MCF 10A (cell line): ENCODE results near the gene PDE6H. TPM values are rescaled to one million over a fixed set of nuclear protein-coding genes. Genes with fewer than 3 reads are reported as not detected.

Experiments
- BruUV-seq: library from RNA; stranded (reverse); fragments of 400-500 nt; replicated peaks from 2 replicates; lab custom pipeline; 2021; lab: Mats Ljungman, UMichigan
- CTCF ChIA-PET: fragments of 300-600 bp; sonication (Branson Sonifier 250); formaldehyde crosslinking; extraction: SDS; loops from one replicate; lab custom pipeline; 2021; ENCODE audit warnings: antibody characterized with exemption, inconsistent platforms; lab: Yijun Ruan, JAX
- POLR2A ChIA-PET: fragments of 300-600, 350-650 bp; sonication (Branson Sonifier 250); formaldehyde crosslinking; extraction: SDS; loops from one replicate; lab custom pipeline; 2020; ENCODE audit warnings: antibody characterized with exemption, inconsistent platforms; lab: Yijun Ruan, JAX
- DNase-seq: peaks from one replicate; pipeline ENCODE4 v3.0.0-alpha.2; 2018; ENCODE audit not compliant: unreplicated experiment
- H3K27ac Mint-ChIP-seq: one replicate; pipeline ENCODE4 v1.8.0; 2022; ENCODE audit warnings: mild to moderate bottlenecking, low read depth, mixed read lengths; ENCODE audit not compliant: unreplicated experiment
- H3K27me3 Mint-ChIP-seq: one replicate; pipeline ENCODE4 v1.8.0; 2022; ENCODE audit warnings: mixed read lengths; ENCODE audit not compliant: insufficient read depth, unreplicated experiment
- H3K36me3 Mint-ChIP-seq: one replicate; pipeline ENCODE4 v1.8.0; 2022; ENCODE audit warnings: mild to moderate bottlenecking, moderate library complexity, mixed read lengths; ENCODE audit not compliant: insufficient read depth, unreplicated experiment
- H3K4me1 Mint-ChIP-seq: one replicate; pipeline ENCODE4 v1.8.0; 2022; ENCODE audit warnings: mixed read lengths; ENCODE audit not compliant: insufficient read depth, unreplicated experiment
- H3K4me3 Mint-ChIP-seq: one replicate; pipeline ENCODE4 v1.8.0; 2022; ENCODE audit warnings: mild to moderate bottlenecking, moderate library complexity, mixed read lengths; ENCODE audit not compliant: unreplicated experiment
- H3K9me3 Mint-ChIP-seq: one replicate; pipeline ENCODE4 v1.8.0; 2022; ENCODE audit warnings: mixed read lengths; ENCODE audit not compliant: unreplicated experiment
- CTCF ChIP-seq: fragments of 200-600 bp; IDR thresholded peaks from one replicate; pipeline ENCODE4 v1.8.0; 2022; ENCODE audit warnings: antibody characterized with exemption, mild to moderate bottlenecking; ENCODE audit not compliant: unreplicated experiment
- intact Hi-C: fragments of 100-400 bp; cut with micrococcal nuclease; formaldehyde crosslinking; loops from 2 replicates; pipeline ENCODE4 v1.14.1; 2022
- total RNA-seq: library from RNA; stranded (reverse); gene quantifications from 2 replicates; pipeline ENCODE4 v1.2.3, GENCODE V29; 2022

The PDE6H gene
- total RNA-seq, 1 experiment from 2014 or later, result not detected

DNA sequence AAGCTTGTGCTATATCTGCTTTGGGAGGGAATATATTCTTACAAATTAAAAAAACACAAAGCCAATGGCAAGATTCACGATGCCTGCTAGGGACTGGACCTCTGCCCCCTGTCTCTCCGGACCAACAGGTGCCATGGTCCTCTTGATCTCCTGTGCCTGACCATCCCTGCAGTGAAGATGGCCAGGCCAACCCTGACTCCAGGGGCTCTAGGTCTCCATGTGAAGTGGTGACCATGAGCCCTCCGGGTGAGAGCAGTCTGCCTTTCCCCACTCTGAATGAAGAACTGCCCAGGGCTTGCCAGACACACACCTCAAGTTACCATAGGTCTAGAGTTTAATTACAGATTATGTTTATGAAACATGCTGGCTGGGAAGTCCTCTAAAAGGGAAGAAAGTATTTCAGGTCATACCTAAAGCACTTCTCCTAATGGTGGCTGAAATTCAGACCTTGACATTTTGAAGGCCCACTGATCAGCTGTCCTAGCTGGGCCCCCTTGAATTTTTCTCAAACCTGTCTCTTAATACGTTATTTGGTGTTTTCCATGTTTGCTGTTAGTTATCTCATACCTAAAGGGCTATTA, 12.8 kb upstream of the PDE6H start:
- BruUV-seq, result no TSS peak
- Mint-ChIP-seq H3K27ac (no peak overlapping the region), H3K36me3 (no peaks in the 10 kb centered on the region), H3K4me3 (no peak overlapping the region), H3K9me3 (no peaks in the 10 kb centered on the region), H3K27me3 (no peaks in the 10 kb centered on the region), H3K4me1 (peaks cover 17% of the 10 kb centered on the region)
- TF ChIP-seq CTCF, result no peak
- no peak for DNase-seq
- ChIA-PET CTCF (interaction anchor here (0.7 kb wide), 1 partner anchor 107 kb away, joined by 3 read pairs; no protein-coding TSS in a partner anchor), POLR2A (interaction anchor here (0.8 kb wide), 1 partner anchor 57 kb away, joined by 4 read pairs; no protein-coding TSS in a partner anchor)
- intact Hi-C loops, result no loop called here

DNA sequence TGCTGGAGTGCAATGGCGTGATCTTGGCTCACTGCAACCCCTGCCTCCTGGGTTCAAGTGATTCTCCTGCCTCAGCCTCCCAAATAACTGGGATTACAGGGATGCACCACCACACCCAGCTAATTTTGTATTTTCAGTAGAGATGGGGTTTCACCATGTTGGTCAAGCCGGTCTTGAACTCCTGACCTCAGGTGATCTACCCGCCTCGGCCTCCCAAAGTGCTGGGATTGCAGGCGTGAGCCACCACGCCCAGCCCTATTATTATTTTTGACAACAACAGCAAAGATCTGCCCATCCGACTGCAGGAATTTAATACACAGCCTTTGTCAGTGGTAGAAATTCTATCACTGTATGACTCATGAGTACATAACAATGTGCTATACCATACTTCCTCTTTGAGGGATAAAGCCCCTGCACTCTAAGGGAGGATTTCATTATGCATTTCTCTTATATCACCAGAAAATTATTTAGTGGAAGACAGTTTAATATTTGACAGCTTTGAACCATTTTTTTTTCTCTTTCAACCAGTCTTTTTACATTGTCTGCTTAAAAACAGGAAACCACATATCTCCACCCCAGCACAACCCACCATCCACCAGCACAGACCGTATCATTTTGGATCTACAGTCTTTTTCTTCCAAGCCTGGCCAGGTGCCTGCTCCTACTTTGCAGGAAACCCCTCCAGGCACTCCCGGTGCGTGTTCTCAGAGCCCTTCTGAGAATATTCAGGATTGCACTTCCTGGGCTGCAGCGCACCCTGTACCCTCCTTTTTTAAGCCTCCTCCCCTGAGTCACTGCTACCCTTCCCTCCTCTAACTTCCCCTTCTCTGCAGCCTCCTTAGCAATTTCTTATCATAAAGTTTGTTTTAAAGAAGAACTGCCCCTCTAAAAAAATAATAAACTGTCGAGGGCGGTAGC, 12.0 kb upstream of the PDE6H start:
- BruUV-seq, result no TSS peak
- ChIA-PET POLR2A (interaction anchor here (0.8 kb wide), 1 partner anchor 58 kb away, joined by 4 read pairs; no protein-coding TSS in a partner anchor), CTCF (interaction anchor here (0.7 kb wide), 1 partner anchor 110 kb away, joined by 4 read pairs; no protein-coding TSS in a partner anchor)
- peak; percentile 76 for DNase-seq
- Mint-ChIP-seq H3K9me3 (no peaks in the 10 kb centered on the region), H3K4me3 (peak overlapping the region; percentile 77), H3K4me1 (peaks cover 17% of the 10 kb centered on the region), H3K27ac (peak overlapping the region; percentile 88), H3K27me3 (no peaks in the 10 kb centered on the region), H3K36me3 (no peaks in the 10 kb centered on the region)
- intact Hi-C loops, result no loop called here
- no peak for TF ChIP-seq CTCF

DNA sequence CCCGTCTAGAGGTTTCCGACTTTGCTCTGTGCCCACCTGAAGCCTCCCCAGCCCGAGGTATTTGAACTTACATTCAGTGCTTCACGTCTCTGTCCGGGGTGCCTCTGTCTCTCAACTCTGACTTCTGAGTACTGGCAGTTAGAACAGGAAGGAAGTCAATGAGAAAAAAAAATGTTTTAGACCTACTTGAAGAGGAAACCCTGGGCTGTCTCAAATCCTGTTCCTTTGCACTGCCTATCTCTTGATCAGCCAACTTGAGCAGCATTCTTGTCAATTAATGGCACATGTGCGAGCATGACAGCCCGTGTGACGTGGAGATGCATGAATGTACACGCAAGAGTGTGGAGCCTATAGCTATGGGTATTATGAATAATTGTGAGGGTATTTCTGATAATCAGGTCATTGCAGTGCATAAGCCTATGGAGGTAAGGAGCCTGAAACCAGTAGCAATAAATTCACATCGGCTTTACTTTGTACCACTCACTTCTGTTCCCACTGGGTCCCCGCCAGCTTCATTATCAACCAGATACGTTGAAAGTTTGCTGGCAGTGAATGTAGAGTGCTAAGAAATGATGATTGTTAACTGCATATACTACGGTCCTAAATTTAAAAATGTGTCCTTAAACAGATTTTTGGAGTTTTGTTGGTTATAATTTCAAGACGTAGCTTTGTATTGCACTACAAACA, 11.2 kb upstream of the PDE6H start, which contains the start of gene ARHGDIB:
Gene ARHGDIB, minus strand, starts transcription at position 136 of the 687 bp plus-strand sequence. CDS start 10,889 bp downstream, outside the sequence.
- Mint-ChIP-seq H3K27me3 (no peaks in the 10 kb centered on the region), H3K9me3 (no peaks in the 10 kb centered on the region), H3K4me3 (peak within 1 kb of the TSS; percentile 77), H3K4me1 (peaks cover 17% of the 10 kb centered on the region), H3K27ac (peak within 1 kb of the TSS; percentile 88), H3K36me3 (no peaks in the 10 kb centered on the region)
- BruUV-seq, result no TSS peak
- peak; percentile 38 for DNase-seq
- intact Hi-C loops, result no loop called here
- POLR2A ChIA-PET, result interaction anchor here (0.8 to 1.0 kb wide), 3 partner anchors 13 to 158 kb away, joined by 3 read pairs; partner anchors contain the start of gene C12orf60
- TF ChIP-seq CTCF, result no peak
- CTCF ChIA-PET, result interaction anchor here (0.5 kb wide), 1 partner anchor 13 kb away, joined by 4 read pairs; no protein-coding TSS in a partner anchor
